ENCODE results near the gene SPON1. TPM values are rescaled to one million over a fixed set of nuclear protein-coding genes. Genes with fewer than 3 reads are reported as not detected.

Gene SPON1
- polyA plus RNA-seq, 4 donors: 11.4 to 99.8 (median 22.2) TPM

DNA sequence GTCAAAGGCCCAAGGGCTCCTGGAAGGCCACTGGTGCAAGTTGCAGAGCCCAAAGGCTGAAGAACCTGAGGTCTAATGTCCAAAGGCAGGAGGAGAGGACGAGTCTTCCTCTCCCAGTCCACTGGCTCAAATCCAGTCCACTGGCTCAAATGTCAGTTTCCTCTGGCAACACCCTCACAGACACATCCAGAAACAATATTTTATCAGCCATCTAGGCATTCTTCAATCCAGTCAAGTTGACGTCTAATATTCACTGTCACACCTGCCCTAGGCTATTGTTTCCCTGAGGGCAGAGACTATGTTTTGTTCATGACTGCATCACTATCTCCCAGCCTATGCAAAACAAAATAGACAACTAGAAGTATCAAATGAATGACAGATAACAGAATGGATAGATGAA lies 148.1 kb downstream of the SPON1 start:
- peak in 1 of 2 donors; percentile 37 for DNase-seq
- Histone ChIP-seq H3K4me1 (ENCODE audit: control insufficient read depth in 3 of 3, insufficient read depth in 2 of 3, low read depth in 1 of 3, low read length in 2 of 3) (peaks cover 0 to 3% (median 2%) of the 10 kb centered on the region in 3 donors), H3K9me3 (ENCODE audit: control insufficient read depth in 2 of 2, insufficient read depth in 1 of 2, low read depth in 1 of 2, low read length in 1 of 2) (no peaks in the 10 kb centered on the region), H3K4me3 (ENCODE audit: low read depth in 1 of 3, low read length in 3 of 3) (no peak overlapping the region), H3K36me3 (ENCODE audit: control insufficient read depth in 3 of 3, insufficient read depth in 2 of 3, low read depth in 1 of 3, low read length in 3 of 3) (no peaks in the 10 kb centered on the region), H3K27me3 (ENCODE audit: control insufficient read depth in 3 of 3, insufficient read depth in 3 of 3, low read length in 3 of 3) (no peaks in the 10 kb centered on the region), H3K27ac (ENCODE audit: low read depth in 1 of 3, low read length in 2 of 3) (no peak overlapping the region)
- no peak for FAIRE-seq
- WGBS, 3 donors: 46 to 59% (median 58%) methylated on average over 2 of the region's 2 CpGs

DNA sequence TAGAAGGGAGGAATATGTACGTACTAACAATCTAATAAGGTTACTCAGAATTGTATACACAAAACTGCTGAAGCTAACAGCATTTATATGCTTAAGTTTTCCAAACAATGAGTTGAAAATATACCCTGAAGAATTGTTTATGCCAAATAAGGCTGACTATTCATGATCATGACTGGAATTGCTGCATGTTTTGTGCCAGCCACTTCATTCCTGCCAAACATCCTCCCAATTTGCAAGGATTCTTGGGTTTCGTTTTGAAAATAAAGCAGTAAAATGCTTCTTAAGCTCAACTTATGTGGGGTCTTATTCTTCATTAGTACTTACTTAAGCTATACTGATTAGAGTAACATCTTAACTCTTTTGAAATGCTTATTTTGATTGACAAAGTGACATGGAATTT lies 149.0 kb downstream of the SPON1 start:
- Histone ChIP-seq H3K9me3 (ENCODE audit: control insufficient read depth in 2 of 2, insufficient read depth in 1 of 2, low read depth in 1 of 2, low read length in 1 of 2) (no peaks in the 10 kb centered on the region), H3K4me3 (ENCODE audit: low read depth in 1 of 3, low read length in 3 of 3) (no peak overlapping the region), H3K27me3 (ENCODE audit: control insufficient read depth in 3 of 3, insufficient read depth in 3 of 3, low read length in 3 of 3) (no peaks in the 10 kb centered on the region), H3K36me3 (ENCODE audit: control insufficient read depth in 3 of 3, insufficient read depth in 2 of 3, low read depth in 1 of 3, low read length in 3 of 3) (no peaks in the 10 kb centered on the region), H3K4me1 (ENCODE audit: control insufficient read depth in 3 of 3, insufficient read depth in 2 of 3, low read depth in 1 of 3, low read length in 2 of 3) (peaks cover 0 to 3% (median 2%) of the 10 kb centered on the region in 3 donors), H3K27ac (ENCODE audit: low read depth in 1 of 3, low read length in 2 of 3) (no peak overlapping the region)
- no peak for FAIRE-seq
- DNase-seq: no peak
- WGBS, 3 donors: 43 to 89% (median 49%) methylated on average over 2 of the region's 2 CpGs

DNA sequence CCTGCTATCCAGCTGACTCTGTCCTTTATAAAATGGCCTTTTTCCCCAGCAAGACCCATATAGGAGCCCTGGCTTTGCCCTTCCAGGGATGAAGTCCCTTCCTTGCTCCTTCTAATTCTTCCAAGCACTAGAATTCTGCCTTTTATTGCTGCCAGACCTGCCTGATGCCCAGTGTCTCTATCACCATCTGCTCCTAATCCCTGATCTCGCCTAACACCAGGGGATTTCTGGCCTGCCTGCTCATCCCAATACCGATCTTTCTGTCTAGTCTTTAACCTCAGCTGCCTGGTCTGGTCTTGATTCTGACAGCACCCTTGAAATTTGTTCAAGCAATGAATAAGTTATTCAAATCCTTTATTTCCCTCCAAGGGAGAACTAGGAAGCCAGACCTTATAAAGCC lies 150.2 kb downstream of the SPON1 start:
- WGBS, 3 donors: 92 to 98% (median 98%) methylated on average over 2 of the region's 2 CpGs
- Histone ChIP-seq H3K27me3 (ENCODE audit: control insufficient read depth in 3 of 3, insufficient read depth in 3 of 3, low read length in 3 of 3) (no peaks in the 10 kb centered on the region), H3K4me1 (ENCODE audit: control insufficient read depth in 3 of 3, insufficient read depth in 2 of 3, low read depth in 1 of 3, low read length in 2 of 3) (peaks cover 0 to 3% (median 2%) of the 10 kb centered on the region in 3 donors), H3K36me3 (ENCODE audit: control insufficient read depth in 3 of 3, insufficient read depth in 2 of 3, low read depth in 1 of 3, low read length in 3 of 3) (no peaks in the 10 kb centered on the region), H3K9me3 (ENCODE audit: control insufficient read depth in 2 of 2, insufficient read depth in 1 of 2, low read depth in 1 of 2, low read length in 1 of 2) (no peaks in the 10 kb centered on the region), H3K4me3 (ENCODE audit: low read depth in 1 of 3, low read length in 3 of 3) (no peak overlapping the region), H3K27ac (ENCODE audit: low read depth in 1 of 3, low read length in 2 of 3) (no peak overlapping the region)
- no peak for FAIRE-seq
- DNase-seq: no peak

DNA sequence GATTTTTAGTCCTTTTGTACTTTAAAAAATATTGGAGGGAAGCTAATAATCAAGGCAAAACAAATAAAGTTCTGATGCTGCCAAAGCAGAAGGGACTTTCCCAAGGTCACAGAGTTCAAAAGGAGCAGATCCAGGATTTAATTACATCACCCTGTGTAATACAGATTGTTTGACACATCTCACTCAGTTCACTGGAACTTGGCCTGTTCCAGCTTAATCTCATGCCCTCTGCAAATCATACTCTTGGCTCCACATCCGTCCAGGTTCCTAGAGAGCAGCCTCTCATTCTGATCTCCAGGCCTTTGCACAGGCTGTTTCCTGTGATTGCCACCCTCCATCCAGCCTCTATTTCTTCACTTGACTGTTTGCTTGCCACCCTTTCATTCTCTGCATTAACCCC lies 151.7 kb downstream of the SPON1 start:
- Histone ChIP-seq H3K36me3 (ENCODE audit: control insufficient read depth in 3 of 3, insufficient read depth in 2 of 3, low read depth in 1 of 3, low read length in 3 of 3) (no peaks in the 10 kb centered on the region), H3K27ac (ENCODE audit: low read depth in 1 of 3, low read length in 2 of 3) (no peak overlapping the region), H3K4me1 (ENCODE audit: control insufficient read depth in 3 of 3, insufficient read depth in 2 of 3, low read depth in 1 of 3, low read length in 2 of 3) (peaks cover 0 to 3% (median 2%) of the 10 kb centered on the region in 3 donors), H3K9me3 (ENCODE audit: control insufficient read depth in 2 of 2, insufficient read depth in 1 of 2, low read depth in 1 of 2, low read length in 1 of 2) (no peaks in the 10 kb centered on the region), H3K27me3 (ENCODE audit: control insufficient read depth in 3 of 3, insufficient read depth in 3 of 3, low read length in 3 of 3) (no peaks in the 10 kb centered on the region), H3K4me3 (ENCODE audit: low read depth in 1 of 3, low read length in 3 of 3) (no peak overlapping the region)
- FAIRE-seq (no peak), DNase-seq (peak in 1 of 2 donors; percentile 45)
- 6 to 37% (median 18%) methylated on average over 1 of the region's 1 CpG for WGBS, 3 donors

DNA sequence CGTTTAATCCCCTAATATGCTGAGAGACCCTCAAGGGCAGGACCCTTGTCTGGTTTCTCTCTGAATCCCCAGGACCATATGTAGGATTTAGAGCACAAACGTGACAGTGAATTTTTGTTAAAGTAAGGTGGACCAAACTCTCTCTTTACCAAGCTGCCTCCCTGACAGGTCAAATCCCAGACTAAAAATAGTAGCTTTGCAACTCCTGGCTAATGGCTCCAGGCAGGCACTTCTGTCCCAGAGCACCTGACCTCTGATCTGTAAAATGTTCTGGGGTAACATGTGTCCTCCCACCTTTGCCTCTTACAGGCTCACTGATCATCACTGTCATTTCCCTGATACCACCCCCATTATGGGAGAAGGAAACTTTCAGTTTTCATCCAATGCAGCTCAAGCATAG lies 152.3 kb downstream of the SPON1 start:
- Histone ChIP-seq H3K27ac (ENCODE audit: low read depth in 1 of 3, low read length in 2 of 3) (no peak overlapping the region), H3K4me3 (ENCODE audit: low read depth in 1 of 3, low read length in 3 of 3) (no peak overlapping the region), H3K27me3 (ENCODE audit: control insufficient read depth in 3 of 3, insufficient read depth in 3 of 3, low read length in 3 of 3) (no peaks in the 10 kb centered on the region), H3K36me3 (ENCODE audit: control insufficient read depth in 3 of 3, insufficient read depth in 2 of 3, low read depth in 1 of 3, low read length in 3 of 3) (no peaks in the 10 kb centered on the region), H3K4me1 (ENCODE audit: control insufficient read depth in 3 of 3, insufficient read depth in 2 of 3, low read depth in 1 of 3, low read length in 2 of 3) (peaks cover 0 to 3% (median 2%) of the 10 kb centered on the region in 3 donors), H3K9me3 (ENCODE audit: control insufficient read depth in 2 of 2, insufficient read depth in 1 of 2, low read depth in 1 of 2, low read length in 1 of 2) (no peaks in the 10 kb centered on the region)
- DNase-seq (no peak), FAIRE-seq (no peak)
- WGBS, 3 donors: 48 to 68% (median 60%) methylated on average over 2 of the region's 2 CpGs

DNA sequence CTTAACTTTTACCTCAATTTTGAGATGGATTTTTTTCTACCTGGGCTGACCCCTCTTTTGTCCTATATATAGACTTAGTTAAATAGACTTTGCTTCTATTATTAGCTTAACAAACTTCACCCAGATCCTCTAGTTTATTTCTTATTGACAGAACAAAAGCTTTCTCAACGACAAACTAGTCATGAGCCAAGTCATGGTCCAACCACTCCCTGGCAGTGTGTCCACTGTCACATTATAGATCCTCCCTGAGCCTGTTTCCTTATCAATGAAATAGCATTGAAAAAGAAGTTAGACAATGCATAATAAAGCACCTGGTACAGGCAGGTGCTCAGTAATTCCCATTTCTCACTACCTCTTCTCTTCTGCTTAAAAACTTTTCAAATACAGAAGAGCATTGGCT lies 155.1 kb downstream of the SPON1 start:
- Histone ChIP-seq H3K9me3 (ENCODE audit: control insufficient read depth in 2 of 2, insufficient read depth in 1 of 2, low read depth in 1 of 2, low read length in 1 of 2) (no peaks in the 10 kb centered on the region), H3K4me3 (ENCODE audit: low read depth in 1 of 3, low read length in 3 of 3) (no peak overlapping the region), H3K27ac (ENCODE audit: low read depth in 1 of 3, low read length in 2 of 3) (no peak overlapping the region), H3K4me1 (ENCODE audit: control insufficient read depth in 3 of 3, insufficient read depth in 2 of 3, low read depth in 1 of 3, low read length in 2 of 3) (peaks cover 0 to 3% (median 0%) of the 10 kb centered on the region in 3 donors), H3K36me3 (ENCODE audit: control insufficient read depth in 3 of 3, insufficient read depth in 2 of 3, low read depth in 1 of 3, low read length in 3 of 3) (no peaks in the 10 kb centered on the region), H3K27me3 (ENCODE audit: control insufficient read depth in 3 of 3, insufficient read depth in 3 of 3, low read length in 3 of 3) (no peaks in the 10 kb centered on the region)
- FAIRE-seq: no peak
- no peak for DNase-seq
- 10 to 28% (median 15%) methylated on average over 1 of the region's 1 CpG for WGBS, 3 donors

DNA sequence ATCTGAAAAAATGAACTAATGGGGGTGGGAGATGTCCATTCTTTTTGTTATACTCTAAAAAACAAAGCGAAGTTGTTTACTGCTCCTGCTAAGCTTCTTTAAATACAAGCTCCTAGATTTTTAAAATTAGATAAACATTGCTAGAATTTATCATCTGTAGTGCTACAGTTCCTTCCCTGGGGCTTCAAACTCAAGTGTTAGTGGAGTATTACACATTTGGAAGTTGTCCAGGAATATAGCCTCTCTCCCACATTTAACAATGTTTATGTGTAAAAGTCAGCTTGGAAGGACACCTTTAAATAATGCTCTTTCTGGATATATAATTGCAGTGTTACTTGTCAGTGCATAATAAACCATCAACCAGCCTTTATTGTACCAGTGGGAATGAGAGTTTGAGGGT lies 155.5 kb downstream of the SPON1 start:
- no peak for DNase-seq
- peaks cover 0 to 3% (median 0%) of the 10 kb centered on the region in 3 donors for H3K36me3 ChIP-seq (ENCODE audit: control insufficient read depth in 3 of 3, insufficient read depth in 2 of 3, low read depth in 1 of 3, low read length in 3 of 3)
- 0 to 67% (median 8%) methylated on average over 1 of the region's 1 CpG for WGBS, 3 donors
- no peak overlapping the region for H3K27ac ChIP-seq (ENCODE audit: low read depth in 1 of 3, low read length in 2 of 3)
- no peaks in the 10 kb centered on the region for H3K27me3 ChIP-seq (ENCODE audit: control insufficient read depth in 3 of 3, insufficient read depth in 3 of 3, low read length in 3 of 3)
- no peaks in the 10 kb centered on the region for H3K9me3 ChIP-seq (ENCODE audit: control insufficient read depth in 2 of 2, insufficient read depth in 1 of 2, low read depth in 1 of 2, low read length in 1 of 2)
- FAIRE-seq: no peak
- H3K4me1 ChIP-seq (ENCODE audit: control insufficient read depth in 3 of 3, insufficient read depth in 2 of 3, low read depth in 1 of 3, low read length in 2 of 3): peaks cover 0 to 3% (median 0%) of the 10 kb centered on the region in 3 donors
- H3K4me3 ChIP-seq (ENCODE audit: low read depth in 1 of 3, low read length in 3 of 3): no peak overlapping the region

DNA sequence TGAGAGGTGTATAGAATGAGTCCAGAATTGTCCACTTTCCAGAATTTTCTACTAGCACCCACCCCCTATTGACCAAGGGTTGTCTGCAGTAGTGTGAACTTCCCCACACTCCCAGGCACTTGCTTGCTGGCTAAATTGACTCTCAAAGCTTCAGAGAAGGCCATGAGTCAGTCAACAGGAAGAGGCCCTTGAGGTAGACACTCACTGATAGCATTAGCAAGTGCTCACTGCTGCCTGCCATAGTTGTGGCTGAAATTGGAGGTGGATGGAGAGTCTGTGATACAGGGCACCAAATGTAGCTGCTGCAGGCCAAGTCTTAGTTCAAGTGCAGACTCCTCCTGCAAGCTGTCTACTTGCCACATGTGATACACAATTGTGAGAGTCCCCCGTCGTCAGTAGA lies 156.8 kb downstream of the SPON1 start:
- Histone ChIP-seq H3K27ac (ENCODE audit: low read depth in 1 of 3, low read length in 2 of 3) (no peak overlapping the region), H3K4me3 (ENCODE audit: low read depth in 1 of 3, low read length in 3 of 3) (no peak overlapping the region), H3K9me3 (ENCODE audit: control insufficient read depth in 2 of 2, insufficient read depth in 1 of 2, low read depth in 1 of 2, low read length in 1 of 2) (no peaks in the 10 kb centered on the region), H3K4me1 (ENCODE audit: control insufficient read depth in 3 of 3, insufficient read depth in 2 of 3, low read depth in 1 of 3, low read length in 2 of 3) (peaks cover 0 to 3% (median 0%) of the 10 kb centered on the region in 3 donors), H3K27me3 (ENCODE audit: control insufficient read depth in 3 of 3, insufficient read depth in 3 of 3, low read length in 3 of 3) (no peaks in the 10 kb centered on the region), H3K36me3 (ENCODE audit: control insufficient read depth in 3 of 3, insufficient read depth in 2 of 3, low read depth in 1 of 3, low read length in 3 of 3) (peaks cover 0 to 3% (median 0%) of the 10 kb centered on the region in 3 donors)
- FAIRE-seq (no peak), DNase-seq (no peak)
- 92 to 94% (median 92%) methylated on average over 2 of the region's 2 CpGs for WGBS, 3 donors

DNA sequence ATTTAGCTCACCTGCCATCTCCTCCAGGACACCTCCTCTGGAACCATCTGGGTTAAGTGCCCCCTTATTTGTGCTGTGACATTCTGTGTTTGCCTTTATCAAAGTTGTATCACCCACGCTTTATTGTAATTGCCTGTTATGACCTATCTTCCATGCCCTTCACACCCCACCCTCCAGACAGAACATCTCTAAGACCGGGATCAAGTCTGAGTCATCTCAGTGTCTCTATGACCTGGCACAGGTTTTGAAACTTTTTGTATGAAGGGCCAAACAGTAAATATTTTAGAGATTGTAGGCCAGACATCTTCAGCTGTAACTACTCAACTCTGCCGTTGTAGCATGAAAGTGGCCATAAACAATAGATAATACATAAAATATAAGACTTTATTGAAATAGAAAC lies 161.8 kb downstream of the SPON1 start:
- Histone ChIP-seq H3K36me3 (ENCODE audit: control insufficient read depth in 3 of 3, insufficient read depth in 2 of 3, low read depth in 1 of 3, low read length in 3 of 3) (peaks cover 0 to 9% (median 0%) of the 10 kb centered on the region in 3 donors), H3K4me3 (ENCODE audit: low read depth in 1 of 3, low read length in 3 of 3) (no peak overlapping the region), H3K4me1 (ENCODE audit: control insufficient read depth in 3 of 3, insufficient read depth in 2 of 3, low read depth in 1 of 3, low read length in 2 of 3) (peaks cover 2 to 3% (median 3%) of the 10 kb centered on the region in 3 donors), H3K9me3 (ENCODE audit: control insufficient read depth in 2 of 2, insufficient read depth in 1 of 2, low read depth in 1 of 2, low read length in 1 of 2) (peaks cover 0 to 19% of the 10 kb centered on the region in 2 donors), H3K27ac (ENCODE audit: low read depth in 1 of 3, low read length in 2 of 3) (no peak overlapping the region), H3K27me3 (ENCODE audit: control insufficient read depth in 3 of 3, insufficient read depth in 3 of 3, low read length in 3 of 3) (no peaks in the 10 kb centered on the region)
- 64 to 67% (median 64%) methylated on average over 3 of the region's 3 CpGs for WGBS, 3 donors
- DNase-seq (no peak), FAIRE-seq (no peak)

Measured in small intestine (tissue), 7 donors.